G401.6 (cell line): Measurements from ENCODE around the gene METTL16.
"Not testable (repeated sequence)": the region's sequence is repeated elsewhere in the genome, so short reads cannot be mapped to it uniquely, and the experiment has no call there.

Experiments
- FAIRE-seq: peaks from 2 replicates; lab custom pipeline; 2012; peaks lifted over from hg19 to GRCh38; lab: Jason Lieb, UNC

METTL16 gene

DNA sequence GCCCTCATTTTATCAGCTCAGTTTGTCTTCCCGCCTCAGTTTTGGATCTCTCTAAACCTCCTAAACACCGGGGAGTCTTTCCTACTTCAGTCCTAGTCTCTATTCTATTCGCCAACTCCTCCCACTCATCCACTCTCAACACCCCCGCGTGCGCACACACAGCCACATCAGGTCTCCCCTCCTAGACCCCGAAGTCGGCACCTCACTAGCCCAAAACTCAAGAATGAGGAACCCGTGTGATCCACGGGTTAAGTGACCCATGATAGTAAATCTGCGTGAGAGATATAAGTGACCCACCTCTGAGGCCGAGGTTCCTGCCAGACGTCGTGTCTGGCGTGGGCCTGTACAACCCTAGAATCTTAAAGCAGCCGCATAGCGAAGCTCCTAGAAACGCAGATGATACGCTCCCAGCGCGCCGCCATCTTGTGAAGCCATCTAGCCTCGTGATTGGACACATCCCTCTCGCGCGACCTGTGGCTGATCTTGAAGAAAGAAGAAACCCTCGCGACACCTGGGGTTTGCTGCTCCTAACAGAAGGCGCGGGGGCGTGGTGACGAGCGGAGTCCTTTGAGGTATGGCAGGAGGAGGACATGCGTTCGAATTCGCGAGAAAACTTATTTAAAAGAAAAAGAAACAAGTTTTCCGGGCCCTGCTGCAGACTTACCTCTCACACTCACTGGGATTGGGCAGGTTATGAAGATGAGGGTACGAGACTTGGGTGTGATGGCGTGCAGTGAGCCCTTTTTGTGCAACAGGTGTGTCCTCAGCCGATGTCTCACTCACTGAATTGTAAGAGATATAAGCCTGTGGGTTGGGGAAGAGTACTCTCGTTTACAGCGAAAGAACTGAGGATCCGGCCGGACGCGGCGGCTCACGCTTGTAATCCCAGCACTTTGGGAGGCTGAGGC lies at the start of gene METTL16:
METTL16 (minus strand) TSS at position 427 of the 908 bp plus-strand sequence. CDS start 9,557 bp downstream, outside the sequence.
- peak; percentile 98 for FAIRE-seq

GRCh38 chr17:2560658-2561057 lies 49.0 kb upstream of the METTL16 start:
- FAIRE-seq, result no peak

DNA sequence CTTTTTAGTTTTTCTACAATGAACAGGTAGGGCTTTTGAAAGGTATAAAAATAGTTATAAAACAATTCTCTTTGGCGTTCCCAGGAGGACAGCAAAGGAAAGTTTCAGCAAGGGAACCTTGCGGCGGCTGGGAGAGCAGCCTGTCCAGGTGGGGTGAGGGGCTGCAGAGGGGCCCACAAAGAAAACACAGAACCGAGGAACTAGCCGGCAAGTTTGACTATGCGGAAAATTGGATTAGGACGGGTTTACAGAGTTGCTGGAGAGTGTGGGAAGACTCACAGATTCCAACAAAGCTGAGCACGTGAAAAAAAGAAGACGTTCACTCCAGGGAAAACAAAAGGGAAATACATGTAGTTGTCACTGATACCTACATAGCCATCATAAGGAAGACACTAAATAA lies 40.2 kb upstream of the METTL16 start:
- no peak for FAIRE-seq

- no peak for FAIRE-seq
These were observed 39.8 kb upstream of the METTL16 start for GRCh38 chr17:2551493-2551892.

- no peak for FAIRE-seq
These were observed 37.9 kb upstream of the METTL16 start for GRCh38 chr17:2549392-2550211.

GRCh38 chr17:2548026-2548425 lies 36.3 kb upstream of the METTL16 start:
- FAIRE-seq, result not testable (repeated sequence)

GRCh38 chr17:2547176-2547575 lies 35.5 kb upstream of the METTL16 start:
- no peak for FAIRE-seq

DNA sequence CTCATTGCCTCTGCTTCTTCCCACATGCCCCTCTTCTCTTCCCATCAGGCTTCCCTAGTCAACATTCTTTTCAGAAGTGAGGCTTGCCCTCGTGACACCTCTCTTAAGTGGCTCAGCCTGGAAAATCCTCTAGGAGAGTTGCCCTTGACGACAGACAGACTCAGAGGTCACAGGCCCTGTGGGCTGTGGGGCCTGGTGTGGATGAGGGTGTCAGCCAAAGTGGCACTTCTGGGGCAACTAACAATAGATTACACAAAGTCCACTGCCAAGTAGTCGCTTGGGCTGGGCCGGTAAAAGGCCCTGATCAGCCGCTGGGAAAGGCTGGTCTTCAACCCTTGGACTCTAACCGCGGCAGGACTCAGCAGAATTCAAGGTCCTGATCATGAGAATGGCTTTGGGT lies 33.7 kb upstream of the METTL16 start:
- no peak for FAIRE-seq

DNA sequence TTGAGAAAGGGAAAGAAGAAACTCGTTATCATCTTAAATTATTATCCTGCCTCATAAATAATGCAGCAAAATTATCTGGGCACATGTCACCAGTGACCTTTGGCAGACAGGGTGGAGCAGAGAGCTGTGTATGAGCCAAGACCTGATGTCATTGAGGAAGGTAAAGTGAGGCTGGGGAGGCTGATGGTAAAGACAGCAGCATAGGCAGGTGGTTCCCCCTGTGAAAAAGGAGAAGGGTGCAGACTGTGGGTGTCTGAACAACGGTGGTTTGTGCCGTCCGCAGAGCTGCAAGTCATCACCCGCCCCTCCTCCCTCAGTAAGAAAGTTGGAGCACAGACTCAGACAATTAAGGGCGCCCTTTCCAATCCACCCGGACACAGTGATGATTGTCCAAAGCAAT lies 30.8 kb upstream of the METTL16 start:
- no peak for FAIRE-seq

GRCh38 chr17:2542056-2542455 lies 30.4 kb upstream of the METTL16 start:
- FAIRE-seq, result no peak

DNA sequence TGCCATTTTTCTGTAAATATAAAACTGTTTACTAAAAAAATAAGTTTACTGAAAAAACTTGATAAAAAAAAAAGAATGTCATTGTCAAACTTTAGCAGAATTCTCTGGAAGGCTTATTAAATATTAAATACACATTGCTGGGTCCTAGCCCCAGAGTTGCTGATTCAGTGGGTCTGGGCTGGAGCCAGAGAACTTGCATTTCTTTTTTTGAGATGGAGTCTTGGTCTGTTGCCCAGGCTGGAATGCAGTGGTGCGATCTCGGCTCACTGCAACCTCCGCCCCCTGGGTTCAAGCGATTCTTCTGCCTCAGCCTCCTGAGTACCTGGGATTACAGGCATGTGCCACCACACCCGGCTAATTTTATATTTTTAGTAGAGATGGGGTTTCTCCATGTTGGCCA lies 25.9 kb upstream of the METTL16 start:
- not testable (repeated sequence) for FAIRE-seq

GRCh38 chr17:2532146-2532720 lies 20.5 kb upstream of the METTL16 start:
- FAIRE-seq, result no peak

DNA sequence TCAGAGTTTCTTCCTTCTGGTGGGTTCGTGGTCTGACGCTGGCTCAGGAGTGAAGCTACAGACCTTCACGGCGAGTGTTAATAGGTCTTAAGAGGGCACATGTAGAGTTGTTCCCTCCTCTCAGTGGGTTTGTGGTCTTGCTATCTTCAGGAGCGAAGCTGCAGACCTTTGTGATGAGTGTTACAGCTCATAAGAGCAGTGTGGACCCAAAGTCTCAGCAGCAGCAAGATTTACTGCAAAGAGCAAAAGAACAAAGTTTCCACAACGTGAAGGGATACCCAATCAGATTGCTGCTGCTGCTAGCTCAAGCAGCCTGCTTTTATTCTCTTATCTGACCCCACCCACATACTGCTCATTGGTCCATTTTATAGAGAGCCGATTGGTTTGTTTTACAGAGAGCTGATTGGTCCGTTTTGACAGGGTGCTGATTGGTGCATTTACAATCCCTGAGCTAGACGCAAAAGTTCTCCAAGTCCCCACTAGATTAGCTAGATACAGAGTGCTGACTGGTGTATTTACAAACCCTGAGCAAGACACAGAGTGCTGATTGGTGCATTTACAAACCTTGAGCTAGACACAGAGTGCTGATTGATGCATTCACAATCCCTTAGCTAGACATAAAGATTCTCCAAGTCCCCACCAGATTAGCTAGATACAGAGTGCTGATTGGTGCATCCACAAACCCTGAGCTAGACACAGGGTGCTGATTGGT lies 19.7 kb upstream of the METTL16 start:
- FAIRE-seq, result not testable (repeated sequence)

DNA sequence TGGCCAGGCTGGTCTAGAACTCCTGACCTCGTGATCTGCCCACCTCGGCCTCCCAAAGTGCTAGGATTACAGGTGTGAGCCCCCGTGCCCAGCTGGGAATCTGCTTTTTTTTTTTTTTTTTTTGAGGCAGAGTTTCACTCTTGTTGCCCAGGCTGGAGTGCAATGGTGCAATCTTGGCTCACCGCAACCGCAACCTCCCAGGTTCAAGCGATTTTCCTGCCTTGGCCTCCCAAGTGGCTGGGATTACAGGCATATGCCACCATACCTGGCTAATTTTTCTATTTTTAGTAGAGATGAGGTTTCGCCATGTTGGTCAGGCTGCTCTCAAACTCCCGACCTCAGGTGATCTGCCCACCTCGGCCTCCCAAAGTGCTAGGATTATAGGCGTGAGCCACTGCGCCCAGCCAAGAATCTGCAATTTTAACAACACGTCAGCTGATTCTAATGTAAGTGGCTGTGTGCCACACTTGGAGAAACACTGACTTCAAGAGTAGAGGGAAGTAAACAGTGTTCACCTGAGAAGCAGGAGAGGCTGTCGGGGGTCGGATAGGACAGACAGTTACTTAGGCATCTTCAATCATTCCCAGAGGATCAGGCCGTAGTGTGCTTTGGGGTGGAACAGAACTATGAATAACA lies 10.2 kb upstream of the METTL16 start:
- FAIRE-seq, result not testable (repeated sequence)

DNA sequence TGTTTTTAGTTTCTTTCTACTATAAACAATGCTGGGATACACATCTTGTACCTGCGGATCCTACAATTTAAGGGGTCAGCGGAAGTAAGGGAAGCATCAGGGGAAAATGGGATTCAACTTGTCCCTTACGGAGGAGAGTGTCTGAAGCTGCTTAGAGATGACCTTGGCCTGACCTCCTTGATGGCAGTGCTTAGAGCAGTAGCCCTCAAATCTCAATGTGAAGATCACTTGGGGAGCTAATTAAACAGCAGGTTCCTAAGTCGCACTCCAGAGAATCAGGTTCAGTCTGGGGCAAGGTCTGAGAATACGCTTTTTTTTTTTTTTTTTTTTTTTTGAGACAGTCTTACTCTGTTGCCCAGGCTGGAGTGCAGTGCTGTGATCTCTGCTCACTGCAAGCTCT lies 9.6 kb upstream of the METTL16 start:
- FAIRE-seq, result no peak

- FAIRE-seq, result no peak
These were observed 5.9 kb upstream of the METTL16 start for GRCh38 chr17:2517539-2517938.

DNA sequence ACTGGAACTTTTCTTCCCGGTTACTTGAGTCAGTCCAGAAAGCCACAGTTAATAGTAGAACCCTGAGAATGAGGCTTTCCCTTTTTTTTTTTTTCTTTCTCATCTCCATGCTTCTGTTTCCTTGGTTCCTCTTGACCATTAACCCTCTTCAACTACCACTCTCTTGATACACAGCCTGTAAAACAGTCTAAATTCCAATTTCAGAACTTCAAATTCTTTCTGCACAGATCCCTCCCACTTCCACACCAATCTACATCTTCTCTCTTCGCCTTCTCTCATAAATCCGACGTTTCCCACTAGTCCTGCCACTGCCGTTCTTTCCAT lies 588 bp downstream of the METTL16 start:
- no peak for FAIRE-seq

- no peak for FAIRE-seq
These were observed 1.1 kb downstream of the METTL16 start for GRCh38 chr17:2510559-2510958.

GRCh38 chr17:2508035-2508434 lies 3.7 kb downstream of the METTL16 start:
- FAIRE-seq, result no peak

DNA sequence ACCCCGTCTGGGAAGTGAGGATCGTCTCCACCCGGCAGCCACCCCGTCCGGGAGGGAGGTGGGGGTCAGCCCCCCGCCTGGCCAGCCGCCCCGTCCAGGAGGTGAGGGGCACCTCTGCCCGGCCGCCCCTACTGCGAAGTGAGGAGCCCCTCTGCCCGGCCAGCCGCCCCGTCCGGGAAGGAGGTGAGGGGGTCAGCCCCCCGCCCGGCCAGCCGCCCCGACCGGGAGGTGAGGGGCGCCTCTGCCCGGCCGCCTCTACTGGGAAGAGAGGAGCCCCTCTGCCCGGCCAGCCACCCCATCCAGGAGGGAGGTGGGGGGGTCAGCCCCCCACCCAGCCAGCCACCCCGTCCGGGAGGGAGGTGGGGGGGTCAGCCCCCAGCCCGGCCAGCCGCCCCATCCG lies 4.7 kb downstream of the METTL16 start:
- not testable (repeated sequence) for FAIRE-seq

GRCh38 chr17:2503627-2504026 lies 8.1 kb downstream of the METTL16 start:
- no peak for FAIRE-seq
